Activated CD8-positive, alpha-beta memory T cell treated with anti-CD3 and anti-CD28 coated beads for 1 hour (primary cell): ENCODE measurements around the gene GDF7.

ENCODE experiments used
- DNase-seq, 2 donors: peaks; one replicate each; pipeline ENCODE4 v3.0.0-alpha.2; 2020; ENCODE audit warnings: low read depth in 1 of 2; ENCODE audit errors: extremely low read depth in 1 of 2

The GDF7 gene

DNA sequence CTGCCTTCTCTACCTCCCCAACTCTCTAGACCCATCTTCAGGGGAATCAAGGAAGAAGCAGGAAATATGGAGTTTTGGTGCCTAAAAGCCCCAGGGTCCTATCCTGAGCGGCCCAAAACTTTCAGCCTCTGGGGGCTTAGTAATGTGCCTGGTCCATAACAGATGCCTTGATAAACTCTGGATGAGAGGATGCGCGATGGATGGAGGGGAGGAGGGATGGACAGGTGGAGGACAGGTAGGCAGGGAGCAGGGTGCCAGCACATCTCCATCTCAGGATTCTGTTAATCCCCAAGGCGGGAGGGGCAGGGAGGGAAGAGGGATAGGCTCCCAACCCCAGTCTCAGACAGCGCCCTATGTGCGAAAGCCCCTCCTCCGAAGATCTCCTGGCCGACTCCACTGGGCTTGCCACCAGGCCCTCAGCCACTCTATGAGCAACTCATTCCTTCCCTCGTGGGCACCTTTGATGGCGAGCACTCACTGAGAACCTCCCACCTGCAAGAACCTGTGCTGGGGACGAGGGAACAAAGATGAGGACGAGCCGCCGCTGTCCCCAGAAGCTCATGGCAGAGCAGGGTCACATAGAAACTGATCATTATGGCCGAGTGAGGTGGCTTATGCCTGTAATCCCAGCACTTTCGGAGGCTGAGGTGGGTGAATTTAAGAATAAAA lies 39.1 kb upstream of the GDF7 start:
- no peak for DNase-seq

- DNase-seq, result no peak
Measured at GRCh38 chr2:20629181-20629580, 37.8 kb upstream of the GDF7 start.

- no peak for DNase-seq
Measured at GRCh38 chr2:20629581-20630171, 37.3 kb upstream of the GDF7 start.

GRCh38 chr2:20630967-20631366 lies 36.0 kb upstream of the GDF7 start:
- no peak for DNase-seq

- no peak for DNase-seq
Measured at GRCh38 chr2:20631617-20632307, 35.2 kb upstream of the GDF7 start.

GRCh38 chr2:20632446-20632990 lies 34.4 kb upstream of the GDF7 start:
- DNase-seq, result no peak

- no peak for DNase-seq
Measured at GRCh38 chr2:20633001-20633400, 33.9 kb upstream of the GDF7 start.

GRCh38 chr2:20633794-20634506 lies 33.0 kb upstream of the GDF7 start:
- no peak for DNase-seq

GRCh38 chr2:20634507-20635112 lies 32.3 kb upstream of the GDF7 start:
- DNase-seq, result no peak

GRCh38 chr2:20635113-20635510 lies 31.8 kb upstream of the GDF7 start:
- DNase-seq, result no peak

DNA sequence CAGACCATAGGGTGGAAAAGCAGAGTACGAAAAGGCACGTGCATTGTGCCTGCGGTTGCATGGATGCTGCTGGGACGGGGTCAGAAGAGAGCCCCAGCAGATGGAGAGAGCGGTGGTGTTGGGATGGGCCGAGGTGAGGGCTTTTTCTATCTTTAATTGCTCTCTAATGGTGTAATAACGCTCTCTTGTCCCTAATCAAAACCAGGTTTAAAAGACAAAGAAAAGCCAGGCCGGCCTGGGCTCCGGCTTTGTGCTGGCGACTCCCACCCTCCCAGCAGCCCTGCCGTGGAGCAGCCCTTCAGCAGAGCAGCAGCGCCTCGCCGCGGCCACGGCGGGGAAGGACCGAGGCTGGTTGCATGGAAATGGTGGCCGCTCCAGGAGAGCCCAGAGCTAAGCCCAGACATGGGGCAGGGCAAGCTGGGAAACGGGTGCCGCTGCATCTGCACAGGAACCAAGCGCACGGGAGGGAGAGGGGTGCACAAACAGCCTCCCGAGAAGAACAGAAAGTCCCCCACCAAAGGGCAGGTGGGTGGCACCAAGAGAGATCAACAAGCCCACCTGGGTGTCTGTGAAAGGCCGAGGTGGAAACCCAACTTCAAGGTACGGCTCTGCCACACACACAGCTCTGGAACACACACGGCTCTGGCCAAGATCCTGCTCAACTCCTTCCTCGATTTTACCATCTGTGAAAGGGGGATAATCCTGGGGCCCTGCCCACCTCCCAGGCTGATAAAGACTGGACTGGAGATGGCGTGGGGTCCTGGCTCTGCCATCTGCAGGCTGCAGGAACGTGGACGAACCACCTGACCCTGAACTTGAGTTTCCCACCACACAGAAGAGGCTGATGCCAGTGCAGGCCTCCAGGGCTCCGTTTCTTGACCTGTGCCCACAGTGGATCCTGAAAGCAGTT lies 31.0 kb upstream of the GDF7 start:
- no peak for DNase-seq

GRCh38 chr2:20637147-20637546 lies 29.8 kb upstream of the GDF7 start:
- no peak for DNase-seq

DNA sequence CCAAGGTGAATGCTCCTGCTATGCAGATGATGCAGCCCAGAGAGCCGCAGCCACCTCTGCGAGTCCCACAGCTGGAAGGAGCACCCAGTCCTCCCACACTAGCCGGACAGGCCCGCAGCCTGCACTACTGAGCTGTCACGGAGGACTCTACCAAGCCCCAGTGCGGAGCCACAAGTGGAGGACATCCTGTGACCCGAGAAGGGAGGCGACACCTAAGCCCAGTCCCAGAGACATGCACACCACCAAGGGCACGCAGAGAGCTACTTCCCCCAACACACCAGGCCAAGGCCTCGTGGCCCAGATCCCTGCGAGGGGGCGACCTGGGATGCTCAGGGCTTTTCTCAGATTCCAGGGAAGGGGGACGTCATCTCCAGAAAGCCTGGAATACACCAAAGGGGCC lies 28.9 kb upstream of the GDF7 start:
- no peak for DNase-seq

DNA sequence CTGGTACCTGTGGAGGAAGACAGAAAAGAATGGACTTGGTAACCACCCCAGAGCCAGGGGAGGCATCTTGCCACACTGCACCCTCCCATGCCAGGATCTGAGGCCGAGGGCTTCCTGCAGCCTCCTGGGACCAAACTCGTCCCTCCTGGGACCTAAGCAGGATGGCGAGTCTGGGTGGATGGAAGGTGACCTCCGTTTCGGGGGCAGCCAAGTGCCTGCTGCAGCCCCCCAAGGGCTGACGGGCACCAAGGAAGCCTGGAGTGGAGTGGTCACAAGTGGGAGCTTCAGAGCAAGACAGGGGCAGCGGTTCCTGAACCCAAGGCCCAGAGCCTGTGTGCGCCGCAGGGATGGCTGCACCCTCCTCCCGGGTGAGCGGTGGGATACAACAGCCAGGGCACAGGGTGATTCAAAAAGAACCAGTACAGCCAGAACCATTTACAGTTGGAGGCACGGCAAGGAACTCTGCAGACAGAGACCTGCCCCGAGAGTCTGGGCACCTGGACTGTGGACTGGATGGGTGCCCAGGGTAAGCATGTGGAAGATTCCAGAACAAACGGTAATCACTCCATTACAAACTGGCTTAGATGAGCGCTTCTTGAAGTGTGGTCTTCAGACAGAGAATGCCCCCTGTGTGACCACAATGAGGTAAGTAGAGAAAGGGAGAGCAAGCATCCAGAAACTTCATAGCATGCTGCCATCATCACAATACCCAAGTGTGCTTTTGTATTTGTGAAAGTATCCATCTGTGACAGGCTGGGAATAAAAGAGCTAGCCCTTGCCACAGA lies 28.1 kb upstream of the GDF7 start:
- DNase-seq, result no peak

- no peak for DNase-seq
Measured at GRCh38 chr2:20640411-20641122, 26.4 kb upstream of the GDF7 start.

- no peak for DNase-seq
Measured at GRCh38 chr2:20641123-20641985, 25.6 kb upstream of the GDF7 start.
